ENCODE measurements around the gene WNT5B. TPM values are rescaled to one million over a fixed set of nuclear protein-coding genes. Genes with fewer than 3 reads are reported as not detected.

WNT5B gene
- total and polyA plus RNA-seq, 4 donors = 0.59 to 2.4 (median 0.97) TPM

DNA sequence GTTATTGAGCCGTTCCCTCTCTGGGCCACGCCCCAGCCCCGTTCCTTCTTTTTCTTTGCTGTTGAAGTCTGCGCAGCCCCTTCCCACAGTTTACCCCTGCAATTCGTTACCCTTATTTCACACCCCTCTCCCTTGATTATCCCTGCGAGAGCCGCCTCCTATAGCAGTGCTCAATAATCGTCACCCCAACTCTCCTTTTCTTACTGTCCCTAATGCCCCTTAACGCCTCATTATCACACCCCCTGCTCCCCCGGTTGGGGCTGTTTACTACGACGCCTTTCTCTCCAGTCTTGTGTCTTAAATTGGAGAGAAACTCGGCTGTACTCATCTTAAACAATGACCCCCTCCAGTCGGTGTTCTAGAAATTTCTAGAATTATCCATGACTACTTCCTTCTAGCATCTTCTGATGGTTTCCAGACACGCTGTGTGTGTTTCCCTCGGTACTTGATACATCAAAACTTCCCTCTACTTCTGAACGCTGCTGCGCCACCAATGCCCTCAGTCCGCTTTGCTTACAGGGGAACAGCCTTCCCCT lies 33.9 kb upstream of the WNT5B start:
- DNase-seq (ENCODE audit: low spot score) = no peak
- peak overlapping the region; percentile 52 to 96 (median 81) for H3K4me3 ChIP-seq (ENCODE audit: low read depth in 1 of 3, low read length in 3 of 3)
- peaks cover 7 to 43% (median 34%) of the 10 kb centered on the region in 4 donors for H3K4me1 ChIP-seq (ENCODE audit: control insufficient read depth in 4 of 4, insufficient read depth in 4 of 4, low read length in 3 of 4)
- WGBS = 14% methylated on average over 19 of the region's 19 CpGs
- H3K27me3 ChIP-seq (ENCODE audit: control insufficient read depth in 4 of 4, insufficient read depth in 4 of 4, low read length in 3 of 4) = no peaks in the 10 kb centered on the region
- H3K9ac ChIP-seq (ENCODE audit: low read depth in 1 of 2, low read length in 2 of 2) = peak overlapping the region; percentile 85 to 87
- H3K36me3 ChIP-seq (ENCODE audit: control insufficient read depth in 4 of 4, insufficient read depth in 3 of 4, low read depth in 1 of 4, low read length in 3 of 4) = no peaks in the 10 kb centered on the region
- TF ChIP-seq, protein P1, sequence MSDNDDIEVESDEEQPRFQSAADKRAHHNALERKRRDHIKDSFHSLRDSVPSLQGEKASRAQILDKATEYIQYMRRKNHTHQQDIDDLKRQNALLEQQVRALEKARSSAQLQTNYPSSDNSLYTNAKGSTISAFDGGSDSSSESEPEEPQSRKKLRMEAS (IDR thresholded peaks at IDR 0.05) = peak; percentile 7
- TF ChIP-seq, protein P2, sequence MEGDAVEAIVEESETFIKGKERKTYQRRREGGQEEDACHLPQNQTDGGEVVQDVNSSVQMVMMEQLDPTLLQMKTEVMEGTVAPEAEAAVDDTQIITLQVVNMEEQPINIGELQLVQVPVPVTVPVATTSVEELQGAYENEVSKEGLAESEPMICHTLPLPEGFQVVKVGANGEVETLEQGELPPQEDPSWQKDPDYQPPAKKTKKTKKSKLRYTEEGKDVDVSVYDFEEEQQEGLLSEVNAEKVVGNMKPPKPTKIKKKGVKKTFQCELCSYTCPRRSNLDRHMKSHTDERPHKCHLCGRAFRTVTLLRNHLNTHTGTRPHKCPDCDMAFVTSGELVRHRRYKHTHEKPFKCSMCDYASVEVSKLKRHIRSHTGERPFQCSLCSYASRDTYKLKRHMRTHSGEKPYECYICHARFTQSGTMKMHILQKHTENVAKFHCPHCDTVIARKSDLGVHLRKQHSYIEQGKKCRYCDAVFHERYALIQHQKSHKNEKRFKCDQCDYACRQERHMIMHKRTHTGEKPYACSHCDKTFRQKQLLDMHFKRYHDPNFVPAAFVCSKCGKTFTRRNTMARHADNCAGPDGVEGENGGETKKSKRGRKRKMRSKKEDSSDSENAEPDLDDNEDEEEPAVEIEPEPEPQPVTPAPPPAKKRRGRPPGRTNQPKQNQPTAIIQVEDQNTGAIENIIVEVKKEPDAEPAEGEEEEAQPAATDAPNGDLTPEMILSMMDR (IDR thresholded peaks at IDR 0.05; ENCODE audit: low read depth, low read length, missing input control) = no peak
- TF ChIP-seq YY1 (IDR thresholded peaks at IDR 0.05) = peak; percentile 39
- H3K9me3 ChIP-seq (ENCODE audit: control insufficient read depth in 4 of 4, low read length in 3 of 4) = no peaks in the 10 kb centered on the region
- peak overlapping the region; percentile 90 to 94 for H3K27ac ChIP-seq (ENCODE audit: low read depth in 1 of 2, low read length in 2 of 2)

DNA sequence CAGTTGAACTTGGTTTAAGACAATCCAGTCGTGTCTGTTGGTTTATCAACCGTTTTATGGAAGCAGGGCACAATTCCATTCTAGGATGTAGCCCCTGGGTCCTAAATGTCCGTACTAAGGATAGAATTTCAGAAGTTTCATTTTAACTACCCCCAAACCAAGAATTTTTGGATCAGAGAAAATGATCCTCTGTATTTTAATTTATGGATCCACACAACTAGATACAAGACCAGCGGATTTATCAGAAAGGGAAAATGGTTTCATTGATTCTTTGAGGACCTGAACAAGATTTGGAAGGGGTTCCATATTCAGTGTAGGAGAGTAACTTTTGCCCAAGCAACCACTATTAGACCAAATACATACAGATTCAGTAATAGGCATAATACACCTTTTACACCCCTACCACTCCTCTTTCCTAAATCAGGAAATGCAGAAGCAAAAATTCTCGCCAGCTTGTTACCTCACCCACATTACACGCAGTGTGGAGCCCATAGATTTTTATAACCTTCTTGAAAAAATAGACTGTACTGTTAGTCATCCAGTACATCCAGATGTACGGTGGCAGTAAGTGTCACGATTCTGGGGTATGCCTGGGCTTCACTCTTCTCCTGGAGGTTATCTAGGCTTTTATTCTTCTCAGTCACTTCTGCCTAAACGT lies 33.2 kb upstream of the WNT5B start:
- Histone ChIP-seq H3K36me3 (ENCODE audit: control insufficient read depth in 4 of 4, insufficient read depth in 3 of 4, low read depth in 1 of 4, low read length in 3 of 4) (no peaks in the 10 kb centered on the region), H3K27ac (ENCODE audit: low read depth in 1 of 2, low read length in 2 of 2) (peak overlapping the region; percentile 90 to 94)

More for the DNA sequence above, 33.2 kb upstream of the WNT5B start:
- peak overlapping the region in 1 of 2 donors; percentile 87 for H3K9ac ChIP-seq (ENCODE audit: low read depth in 1 of 2, low read length in 2 of 2)
- 78% methylated on average over 9 of the region's 9 CpGs for WGBS
- no peak for DNase-seq (ENCODE audit: low spot score)
- no peak for TF ChIP-seq NR2F2 (IDR thresholded peaks at IDR 0.05)
- no peak for TF ChIP-seq SP1 (IDR thresholded peaks at IDR 0.05)
- TF ChIP-seq, protein P3, sequence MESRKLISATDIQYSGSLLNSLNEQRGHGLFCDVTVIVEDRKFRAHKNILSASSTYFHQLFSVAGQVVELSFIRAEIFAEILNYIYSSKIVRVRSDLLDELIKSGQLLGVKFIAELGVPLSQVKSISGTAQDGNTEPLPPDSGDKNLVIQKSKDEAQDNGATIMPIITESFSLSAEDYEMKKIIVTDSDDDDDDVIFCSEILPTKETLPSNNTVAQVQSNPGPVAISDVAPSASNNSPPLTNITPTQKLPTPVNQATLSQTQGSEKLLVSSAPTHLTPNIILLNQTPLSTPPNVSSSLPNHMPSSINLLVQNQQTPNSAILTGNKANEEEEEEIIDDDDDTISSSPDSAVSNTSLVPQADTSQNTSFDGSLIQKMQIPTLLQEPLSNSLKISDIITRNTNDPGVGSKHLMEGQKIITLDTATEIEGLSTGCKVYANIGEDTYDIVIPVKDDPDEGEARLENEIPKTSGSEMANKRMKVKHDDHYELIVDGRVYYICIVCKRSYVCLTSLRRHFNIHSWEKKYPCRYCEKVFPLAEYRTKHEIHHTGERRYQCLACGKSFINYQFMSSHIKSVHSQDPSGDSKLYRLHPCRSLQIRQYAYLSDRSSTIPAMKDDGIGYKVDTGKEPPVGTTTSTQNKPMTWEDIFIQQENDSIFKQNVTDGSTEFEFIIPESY (IDR thresholded peaks at IDR 0.05) = no peak
- no peak for TF ChIP-seq HNF4G (IDR thresholded peaks at IDR 0.05)
- TF ChIP-seq, protein P4, sequence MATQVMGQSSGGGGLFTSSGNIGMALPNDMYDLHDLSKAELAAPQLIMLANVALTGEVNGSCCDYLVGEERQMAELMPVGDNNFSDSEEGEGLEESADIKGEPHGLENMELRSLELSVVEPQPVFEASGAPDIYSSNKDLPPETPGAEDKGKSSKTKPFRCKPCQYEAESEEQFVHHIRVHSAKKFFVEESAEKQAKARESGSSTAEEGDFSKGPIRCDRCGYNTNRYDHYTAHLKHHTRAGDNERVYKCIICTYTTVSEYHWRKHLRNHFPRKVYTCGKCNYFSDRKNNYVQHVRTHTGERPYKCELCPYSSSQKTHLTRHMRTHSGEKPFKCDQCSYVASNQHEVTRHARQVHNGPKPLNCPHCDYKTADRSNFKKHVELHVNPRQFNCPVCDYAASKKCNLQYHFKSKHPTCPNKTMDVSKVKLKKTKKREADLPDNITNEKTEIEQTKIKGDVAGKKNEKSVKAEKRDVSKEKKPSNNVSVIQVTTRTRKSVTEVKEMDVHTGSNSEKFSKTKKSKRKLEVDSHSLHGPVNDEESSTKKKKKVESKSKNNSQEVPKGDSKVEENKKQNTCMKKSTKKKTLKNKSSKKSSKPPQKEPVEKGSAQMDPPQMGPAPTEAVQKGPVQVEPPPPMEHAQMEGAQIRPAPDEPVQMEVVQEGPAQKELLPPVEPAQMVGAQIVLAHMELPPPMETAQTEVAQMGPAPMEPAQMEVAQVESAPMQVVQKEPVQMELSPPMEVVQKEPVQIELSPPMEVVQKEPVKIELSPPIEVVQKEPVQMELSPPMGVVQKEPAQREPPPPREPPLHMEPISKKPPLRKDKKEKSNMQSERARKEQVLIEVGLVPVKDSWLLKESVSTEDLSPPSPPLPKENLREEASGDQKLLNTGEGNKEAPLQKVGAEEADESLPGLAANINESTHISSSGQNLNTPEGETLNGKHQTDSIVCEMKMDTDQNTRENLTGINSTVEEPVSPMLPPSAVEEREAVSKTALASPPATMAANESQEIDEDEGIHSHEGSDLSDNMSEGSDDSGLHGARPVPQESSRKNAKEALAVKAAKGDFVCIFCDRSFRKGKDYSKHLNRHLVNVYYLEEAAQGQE (IDR thresholded peaks at IDR 0.05) = no peak
- no peak for TF ChIP-seq FOXA1 (IDR thresholded peaks at IDR 0.05)
- TF ChIP-seq, protein P2 (IDR thresholded peaks at IDR 0.05; ENCODE audit: low read depth, low read length, missing input control) = no peak
- no peak for TF ChIP-seq GABPA (IDR thresholded peaks at IDR 0.05 in 1 of 2, conservative IDR thresholded peaks at IDR 0.05 in 1 of 2)
- no peak for TF ChIP-seq RAD21 (IDR thresholded peaks at IDR 0.05)
- no peak for TF ChIP-seq JUND (IDR thresholded peaks at IDR 0.05)
- TF ChIP-seq TAF1 (conservative IDR thresholded peaks at IDR 0.05) = no peak
- TF ChIP-seq, protein P1 (IDR thresholded peaks at IDR 0.05) = no peak
- TF ChIP-seq FOXA2 (IDR thresholded peaks at IDR 0.05) = no peak
- TF ChIP-seq YY1 (IDR thresholded peaks at IDR 0.05) = no peak
- TF ChIP-seq RXRA (IDR thresholded peaks at IDR 0.05) = no peak
- TF ChIP-seq EGR1 (IDR thresholded peaks at IDR 0.05; ENCODE audit: low read depth in 2 of 2) = no peak
- no peak for TF ChIP-seq HNF4A (conservative IDR thresholded peaks at IDR 0.05)
- no peaks in the 10 kb centered on the region for H3K27me3 ChIP-seq (ENCODE audit: control insufficient read depth in 4 of 4, insufficient read depth in 4 of 4, low read length in 3 of 4)
- H3K4me3 ChIP-seq (ENCODE audit: low read depth in 1 of 3, low read length in 3 of 3) = no peak overlapping the region
- no peaks in the 10 kb centered on the region for H3K9me3 ChIP-seq (ENCODE audit: control insufficient read depth in 4 of 4, low read length in 3 of 4)
- H3K4me1 ChIP-seq (ENCODE audit: control insufficient read depth in 4 of 4, insufficient read depth in 4 of 4, low read length in 3 of 4) = peaks cover 7 to 36% (median 29%) of the 10 kb centered on the region in 4 donors
